Subcutaneous abdominal adipose tissue (tissue), 5 donors: ENCODE data around the gene IRX2.

Experiments
- H3K27ac ChIP-seq: one replicate; pipeline ENCODE4 v1.7.0; 2013; ENCODE audit warnings: low read depth, mild to moderate bottlenecking, inconsistent platforms, low read length, moderate library complexity
- H3K27me3 ChIP-seq, 5 donors: one replicate each; pipeline ENCODE4 v1.7.0; 2013; ENCODE audit warnings: low read length in 5 of 5, inconsistent platforms in 1 of 5; ENCODE audit not compliant: control insufficient read depth in 5 of 5, insufficient read depth in 4 of 5
- H3K36me3 ChIP-seq, 5 donors: one replicate each; pipeline ENCODE4 v1.7.0; 2013; ENCODE audit warnings: low read length in 5 of 5; ENCODE audit not compliant: control insufficient read depth in 5 of 5, insufficient read depth in 5 of 5
- H3K4me1 ChIP-seq, 5 donors: one replicate each; pipeline ENCODE4 v1.7.0; 2013; ENCODE audit warnings: low read length in 5 of 5, mild to moderate bottlenecking in 3 of 5, moderate library complexity in 1 of 5; ENCODE audit not compliant: control insufficient read depth in 5 of 5, insufficient read depth in 5 of 5
- H3K4me3 ChIP-seq, 5 donors: one replicate each; pipeline ENCODE4 v1.7.0; 2013; ENCODE audit warnings: low read length in 5 of 5, low read depth in 1 of 5
- H3K9ac ChIP-seq, 5 donors: one replicate each; pipeline ENCODE4 v1.7.0; 2013; ENCODE audit warnings: low read length in 5 of 5, mild to moderate bottlenecking in 4 of 5, moderate library complexity in 3 of 5
- H3K9me3 ChIP-seq, 5 donors: one replicate each; pipeline ENCODE4 v1.7.0; 2013; ENCODE audit warnings: low read length in 5 of 5; ENCODE audit not compliant: control insufficient read depth in 5 of 5
- donor health status: healthy.
- donor health status: healthy.
- donor health status: healthy.
- donor health status: healthy.
- donor health status: healthy.

The IRX2 gene

GRCh38 chr5:2708751-2709150 lies 42.7 kb downstream of the IRX2 start:
- H3K4me1 ChIP-seq: no peaks in the 10 kb centered on the region
- H3K27ac ChIP-seq: no peak overlapping the region
- no peak overlapping the region for H3K4me3 ChIP-seq
- H3K9me3 ChIP-seq: no peaks in the 10 kb centered on the region
- H3K36me3 ChIP-seq: no peaks in the 10 kb centered on the region
- no peak overlapping the region for H3K9ac ChIP-seq
- H3K27me3 ChIP-seq: peaks cover 0 to 11% (median 0%) of the 10 kb centered on the region in 5 donors

GRCh38 chr5:2708132-2708531 lies 43.3 kb downstream of the IRX2 start:
- Histone ChIP-seq H3K27me3 (peaks cover 0 to 11% (median 0%) of the 10 kb centered on the region in 5 donors), H3K9me3 (no peaks in the 10 kb centered on the region), H3K27ac (no peak overlapping the region), H3K9ac (no peak overlapping the region), H3K36me3 (no peaks in the 10 kb centered on the region), H3K4me3 (no peak overlapping the region), H3K4me1 (no peaks in the 10 kb centered on the region)

GRCh38 chr5:2705861-2706260 lies 45.6 kb downstream of the IRX2 start:
- Histone ChIP-seq H3K4me1 (no peaks in the 10 kb centered on the region), H3K27ac (no peak overlapping the region), H3K36me3 (no peaks in the 10 kb centered on the region), H3K27me3 (peaks cover 2 to 16% (median 7%) of the 10 kb centered on the region in 5 donors), H3K9me3 (no peaks in the 10 kb centered on the region), H3K9ac (no peak overlapping the region), H3K4me3 (no peak overlapping the region)

- no peak overlapping the region for H3K9ac ChIP-seq
- no peaks in the 10 kb centered on the region for H3K36me3 ChIP-seq
- no peaks in the 10 kb centered on the region for H3K9me3 ChIP-seq
- H3K4me1 ChIP-seq: no peaks in the 10 kb centered on the region
- no peak overlapping the region for H3K4me3 ChIP-seq
- no peak overlapping the region for H3K27ac ChIP-seq
- peaks cover 2 to 16% (median 7%) of the 10 kb centered on the region in 5 donors for H3K27me3 ChIP-seq
Observed at GRCh38 chr5:2704806-2705645, 46.5 kb downstream of the IRX2 start.

GRCh38 chr5:2704111-2704510 lies 47.4 kb downstream of the IRX2 start:
- Histone ChIP-seq H3K36me3 (no peaks in the 10 kb centered on the region), H3K4me3 (no peak overlapping the region), H3K4me1 (no peaks in the 10 kb centered on the region), H3K27ac (no peak overlapping the region), H3K27me3 (peaks cover 2 to 16% (median 7%) of the 10 kb centered on the region in 5 donors), H3K9me3 (no peaks in the 10 kb centered on the region), H3K9ac (no peak overlapping the region)

GRCh38 chr5:2703615-2704014 lies 47.9 kb downstream of the IRX2 start:
- peaks cover 2 to 16% (median 7%) of the 10 kb centered on the region in 5 donors for H3K27me3 ChIP-seq
- no peak overlapping the region for H3K27ac ChIP-seq
- H3K4me3 ChIP-seq: no peak overlapping the region
- no peaks in the 10 kb centered on the region for H3K4me1 ChIP-seq
- no peaks in the 10 kb centered on the region for H3K9me3 ChIP-seq
- H3K36me3 ChIP-seq: no peaks in the 10 kb centered on the region
- H3K9ac ChIP-seq: no peak overlapping the region

GRCh38 chr5:2703041-2703440 lies 48.4 kb downstream of the IRX2 start:
- H3K4me1 ChIP-seq: no peaks in the 10 kb centered on the region
- H3K27ac ChIP-seq: no peak overlapping the region
- no peaks in the 10 kb centered on the region for H3K36me3 ChIP-seq
- H3K4me3 ChIP-seq: no peak overlapping the region
- H3K9ac ChIP-seq: no peak overlapping the region
- H3K9me3 ChIP-seq: no peaks in the 10 kb centered on the region
- H3K27me3 ChIP-seq: peaks cover 2 to 16% (median 7%) of the 10 kb centered on the region in 5 donors

- no peaks in the 10 kb centered on the region for H3K9me3 ChIP-seq
- no peaks in the 10 kb centered on the region for H3K36me3 ChIP-seq
- H3K9ac ChIP-seq: no peak overlapping the region
- H3K27ac ChIP-seq: no peak overlapping the region
- H3K4me1 ChIP-seq: no peaks in the 10 kb centered on the region
- H3K27me3 ChIP-seq: peaks cover 2 to 16% (median 7%) of the 10 kb centered on the region in 5 donors
- no peak overlapping the region for H3K4me3 ChIP-seq
Observed at GRCh38 chr5:2702096-2702879, 49.2 kb downstream of the IRX2 start.

- Histone ChIP-seq H3K27me3 (peaks cover 2 to 17% (median 5%) of the 10 kb centered on the region in 5 donors), H3K4me3 (no peak overlapping the region), H3K36me3 (no peaks in the 10 kb centered on the region), H3K27ac (no peak overlapping the region), H3K9me3 (no peaks in the 10 kb centered on the region), H3K4me1 (no peaks in the 10 kb centered on the region), H3K9ac (no peak overlapping the region)
Observed at GRCh38 chr5:2701592-2701991, 49.9 kb downstream of the IRX2 start.

- H3K4me1 ChIP-seq: no peaks in the 10 kb centered on the region
Observed at GRCh38 chr5:2700876-2701275, 50.6 kb downstream of the IRX2 start.

More at GRCh38 chr5:2700876-2701275, 50.6 kb downstream of the IRX2 start:
- Histone ChIP-seq H3K9me3 (no peaks in the 10 kb centered on the region), H3K27me3 (peaks cover 2 to 18% (median 3%) of the 10 kb centered on the region in 5 donors), H3K36me3 (no peaks in the 10 kb centered on the region), H3K4me3 (no peak overlapping the region), H3K9ac (no peak overlapping the region), H3K27ac (no peak overlapping the region)
